ENCODE measurements around the gene CCDC73. TPM values are rescaled to one million over a fixed set of nuclear protein-coding genes. Genes with fewer than 3 reads are reported as not detected.

CCDC73 gene
- total RNA-seq, result not detected in 2 replicates

GRCh38 chr11:32794439-32794838, at the start of gene CCDC73:
Gene CCDC73, minus strand, starts transcription at chr11:32794662. Its CDS starts 34,419 bp downstream, at chr11:32760243.

DNA sequence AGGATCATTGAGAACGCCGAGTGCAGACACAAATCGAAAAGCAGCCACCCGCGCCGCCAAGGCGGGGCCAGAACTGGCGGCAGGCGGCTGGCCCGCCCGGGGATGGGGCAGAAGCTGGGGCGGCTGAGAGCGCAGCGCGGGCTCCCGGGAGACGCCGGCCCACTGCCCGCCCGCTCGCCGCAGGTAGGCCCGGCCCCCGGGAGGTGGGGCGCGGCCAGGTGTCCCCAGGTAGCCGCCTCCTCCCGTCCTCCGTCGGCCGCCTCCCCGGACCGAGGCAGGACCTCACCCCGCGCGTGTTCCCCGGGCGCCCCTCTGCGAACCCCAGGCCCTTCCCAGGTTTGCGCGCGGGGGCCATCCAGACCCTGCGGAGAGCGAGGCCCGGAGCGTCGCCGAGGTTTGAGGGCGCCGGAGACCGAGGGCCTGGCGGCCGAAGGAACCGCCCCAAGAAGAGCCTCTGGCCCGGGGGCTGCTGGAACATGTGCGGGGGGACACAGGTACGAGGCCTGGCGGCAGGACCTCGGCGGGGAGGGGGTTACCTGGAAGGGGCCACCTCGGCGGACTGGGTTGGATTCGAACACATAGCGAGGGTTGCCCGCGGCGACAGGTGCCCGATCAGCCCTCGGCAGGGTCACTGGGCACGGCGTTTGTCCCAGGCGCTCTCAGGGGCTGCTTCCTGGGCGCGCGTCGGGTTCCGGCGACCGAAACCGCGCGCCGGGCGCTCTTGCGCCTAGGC, 35.4 kb upstream of the CCDC73 start, which contains the start of gene PRRG4:
Gene PRRG4 (plus strand): TSS at position 248 of the 733 bp plus-strand sequence. CDS start 603 bp downstream, outside the sequence.

DNA sequence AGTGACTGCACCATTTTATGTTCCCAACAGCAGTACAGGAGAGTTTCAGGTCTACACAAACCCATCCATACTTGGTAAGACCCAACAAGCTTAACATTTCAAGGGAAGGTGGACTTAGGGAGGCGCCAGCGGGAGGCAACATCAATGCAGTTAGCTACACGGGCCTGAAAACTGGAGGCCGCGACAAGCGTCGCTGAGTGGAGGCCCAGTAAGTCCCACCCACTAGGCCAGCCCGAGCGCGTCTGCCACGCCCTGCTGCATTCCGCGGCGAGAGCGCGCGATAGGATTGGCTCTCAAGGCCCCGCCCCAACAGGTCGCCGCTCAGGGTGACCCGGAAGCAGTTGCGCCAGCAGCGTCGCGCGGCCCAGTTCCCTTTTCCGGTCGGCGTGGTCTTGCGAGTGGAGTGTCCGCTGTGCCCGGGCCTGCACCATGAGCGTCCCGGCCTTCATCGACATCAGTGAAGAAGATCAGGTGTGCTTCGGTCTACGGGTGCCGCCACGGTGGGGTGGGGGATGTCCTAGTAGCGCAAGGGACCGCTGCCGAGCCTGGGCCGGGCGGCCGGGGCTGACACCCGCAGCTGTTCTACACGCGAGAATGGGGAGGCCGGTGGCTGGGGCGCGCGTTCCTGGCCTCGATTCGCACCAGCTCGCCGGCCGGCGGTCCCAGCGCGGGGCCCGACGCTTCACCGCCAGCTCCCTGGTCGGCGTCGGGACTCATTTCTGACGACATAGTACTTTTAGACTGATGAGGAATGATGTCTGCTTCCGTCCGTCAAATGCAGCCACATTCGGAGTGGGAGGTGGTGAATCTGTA, 210.8 kb downstream of the CCDC73 start, which contains the start of gene EIF3M:
Gene EIF3M (plus strand): TSS at position 373 of the 813 bp plus-strand sequence. CDS start 57 bp downstream, at position 430.

Other genes starting within 250 kb of the CCDC73 start
- gene EIF3M, start 210.8 kb downstream of the CCDC73 start, total RNA-seq, result 452 and 521 TPM in 2 replicates
- gene PRRG4, start 35.3 kb upstream of the CCDC73 start, total RNA-seq, result 0.32 TPM in 1 of 2 replicates, not detected in the other
- 8.8 and 16.7 TPM in 2 replicates for gene QSER1, start 98.1 kb upstream of the CCDC73 start, total RNA-seq
- 1.3 and 1.9 TPM in 2 replicates for gene DEPDC7, start 221.2 kb upstream of the CCDC73 start, total RNA-seq
- 20.9 and 29.6 TPM in 2 replicates for gene TCP11L1, start 244.9 kb upstream of the CCDC73 start, total RNA-seq

Measured in cardiac atrium fibroblast (primary cell).